GM18909 (cell line): Measurements from ENCODE around the gene HLTF.
A peak's percentile ranks its signal among the peaks of the same experiment; 100 is the strongest.
"Not testable (repeated sequence)": the region's sequence is repeated elsewhere in the genome, so short reads cannot be mapped to it uniquely, and the experiment has no call there.

Source experiments
- ATAC-seq: cut with Tn5 transposase; IDR thresholded peaks from one replicate; pipeline ENCODE4 v1.9.1; 2021; ENCODE audit warnings: mild to moderate bottlenecking; ENCODE audit not compliant: unreplicated experiment, poor library complexity

The HLTF gene, protein sequence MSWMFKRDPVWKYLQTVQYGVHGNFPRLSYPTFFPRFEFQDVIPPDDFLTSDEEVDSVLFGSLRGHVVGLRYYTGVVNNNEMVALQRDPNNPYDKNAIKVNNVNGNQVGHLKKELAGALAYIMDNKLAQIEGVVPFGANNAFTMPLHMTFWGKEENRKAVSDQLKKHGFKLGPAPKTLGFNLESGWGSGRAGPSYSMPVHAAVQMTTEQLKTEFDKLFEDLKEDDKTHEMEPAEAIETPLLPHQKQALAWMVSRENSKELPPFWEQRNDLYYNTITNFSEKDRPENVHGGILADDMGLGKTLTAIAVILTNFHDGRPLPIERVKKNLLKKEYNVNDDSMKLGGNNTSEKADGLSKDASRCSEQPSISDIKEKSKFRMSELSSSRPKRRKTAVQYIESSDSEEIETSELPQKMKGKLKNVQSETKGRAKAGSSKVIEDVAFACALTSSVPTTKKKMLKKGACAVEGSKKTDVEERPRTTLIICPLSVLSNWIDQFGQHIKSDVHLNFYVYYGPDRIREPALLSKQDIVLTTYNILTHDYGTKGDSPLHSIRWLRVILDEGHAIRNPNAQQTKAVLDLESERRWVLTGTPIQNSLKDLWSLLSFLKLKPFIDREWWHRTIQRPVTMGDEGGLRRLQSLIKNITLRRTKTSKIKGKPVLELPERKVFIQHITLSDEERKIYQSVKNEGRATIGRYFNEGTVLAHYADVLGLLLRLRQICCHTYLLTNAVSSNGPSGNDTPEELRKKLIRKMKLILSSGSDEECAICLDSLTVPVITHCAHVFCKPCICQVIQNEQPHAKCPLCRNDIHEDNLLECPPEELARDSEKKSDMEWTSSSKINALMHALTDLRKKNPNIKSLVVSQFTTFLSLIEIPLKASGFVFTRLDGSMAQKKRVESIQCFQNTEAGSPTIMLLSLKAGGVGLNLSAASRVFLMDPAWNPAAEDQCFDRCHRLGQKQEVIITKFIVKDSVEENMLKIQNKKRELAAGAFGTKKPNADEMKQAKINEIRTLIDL

DNA sequence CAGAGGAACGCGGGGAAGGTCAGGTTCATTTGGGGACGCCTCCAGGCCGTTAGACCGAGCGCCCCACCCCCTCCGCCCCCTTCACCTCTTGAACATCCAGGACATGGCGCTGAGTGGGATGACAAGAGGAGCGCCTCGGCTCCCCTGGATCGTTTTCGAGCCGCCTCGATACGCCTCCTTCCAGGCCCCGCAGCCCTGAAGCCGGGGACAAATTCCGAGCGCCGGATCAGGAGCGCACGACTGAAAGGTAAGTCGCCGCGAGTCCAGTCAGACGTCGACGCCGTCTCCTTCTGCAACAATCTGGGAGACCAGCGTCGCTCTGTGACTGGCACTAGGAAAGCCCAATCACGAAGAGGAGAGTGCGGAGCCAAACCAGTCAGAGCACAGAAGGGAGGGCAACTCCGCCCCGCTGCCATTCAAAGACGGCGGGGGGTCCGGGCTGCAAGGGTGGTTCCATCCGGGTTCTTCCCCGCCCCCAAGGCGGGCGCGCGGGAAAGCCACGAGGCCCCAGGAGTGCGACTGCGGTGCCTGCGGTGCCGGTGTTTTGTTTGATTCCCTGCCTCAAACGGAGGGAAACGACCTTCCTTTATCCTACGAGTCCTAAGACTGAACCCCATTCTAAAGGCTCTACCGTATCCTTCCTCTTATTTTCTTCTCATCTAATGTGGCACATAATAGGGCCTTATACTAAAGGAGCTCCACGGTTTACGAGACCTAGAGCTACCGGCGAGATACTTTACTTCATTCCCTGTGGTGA, at the start of gene HLTF:
Gene HLTF, minus strand, starts transcription at position 302 of the 757 bp plus-strand sequence. Its CDS starts 197 bp downstream, at position 105.
- peak; percentile 99 for ATAC-seq

DNA sequence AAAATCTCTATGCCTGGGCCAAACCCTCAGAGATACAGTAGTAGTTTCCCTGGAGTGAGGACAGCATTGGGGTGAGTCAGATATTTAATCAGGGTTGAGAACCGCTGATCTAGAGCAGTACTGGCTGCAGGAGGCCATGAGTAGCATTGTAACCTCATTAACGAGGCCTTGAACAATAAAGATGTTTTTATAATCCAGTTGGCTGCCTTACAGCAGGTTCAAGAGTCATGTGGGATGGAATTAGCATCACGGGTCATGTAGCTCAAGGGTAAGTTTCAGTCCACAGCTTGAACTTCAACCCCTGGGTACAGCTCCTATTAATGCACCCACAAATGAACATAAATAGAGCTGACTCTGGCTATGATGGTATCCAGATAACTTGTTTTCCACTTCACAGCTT, 48.2 kb upstream of the HLTF start:
- no peak for ATAC-seq

DNA sequence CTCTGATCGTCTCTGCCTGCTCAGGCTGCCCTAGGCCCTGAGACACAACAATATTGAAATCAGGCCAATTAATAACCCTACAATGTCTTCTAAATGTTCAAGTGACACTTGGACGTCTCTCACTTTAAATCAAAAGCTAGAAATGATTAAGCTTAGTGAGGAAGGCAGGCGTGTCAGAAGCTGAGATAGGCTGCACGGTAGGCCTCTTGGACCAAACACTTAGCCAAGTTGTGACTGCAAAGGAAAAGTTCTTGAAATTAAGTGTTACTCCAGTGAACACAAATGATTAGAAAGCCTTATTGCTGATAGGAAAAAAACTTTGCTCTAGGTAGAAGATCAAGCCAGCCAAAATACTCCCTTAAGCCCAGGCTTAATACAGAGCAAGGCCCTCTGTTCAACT, 45.3 kb upstream of the HLTF start:
- no peak for ATAC-seq

DNA sequence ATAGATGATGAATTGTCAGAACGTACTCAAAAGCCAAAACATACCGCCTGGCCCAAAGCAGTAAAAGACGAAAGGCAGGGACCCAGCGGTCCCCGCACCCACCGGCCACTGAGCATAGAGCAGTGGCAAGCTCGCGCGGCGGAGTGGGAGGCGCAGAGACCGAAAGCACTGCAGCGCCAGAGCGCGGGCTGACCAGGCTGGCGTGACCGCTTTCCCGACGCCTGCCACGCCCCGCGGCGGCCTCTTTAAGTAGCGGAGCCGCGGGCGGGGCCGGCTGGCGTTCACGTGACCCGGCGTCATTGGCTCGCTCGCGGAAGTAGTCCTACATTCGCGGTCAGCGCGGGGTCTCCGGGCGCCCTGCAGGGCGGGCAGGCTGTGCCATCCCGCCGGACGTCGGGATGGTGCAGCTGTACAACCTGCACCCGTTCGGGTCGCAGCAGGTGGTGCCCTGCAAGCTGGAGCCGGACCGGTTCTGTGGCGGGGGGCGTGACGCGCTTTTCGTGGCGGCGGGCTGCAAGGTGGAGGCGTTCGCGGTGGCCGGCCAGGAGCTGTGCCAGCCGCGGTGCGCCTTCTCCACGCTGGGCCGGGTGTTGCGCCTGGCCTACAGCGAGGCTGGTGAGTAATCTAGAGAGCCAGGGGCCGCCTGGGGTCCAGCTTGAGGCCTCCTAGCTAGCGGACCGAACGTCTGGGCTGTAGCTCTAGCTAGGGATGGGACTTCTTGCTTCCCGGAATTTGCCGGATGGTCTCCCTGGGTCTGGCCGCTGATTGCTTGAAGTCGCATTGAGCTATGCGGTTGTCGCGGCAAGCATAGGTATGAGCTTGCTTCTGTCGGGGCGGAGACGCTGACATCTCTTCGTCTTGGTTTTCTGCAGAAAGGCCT, 43.2 kb upstream of the HLTF start, which contains the start of gene HPS3:
Gene HPS3, plus strand, starts transcription at position 313 of the 880 bp plus-strand sequence. Its CDS starts 86 bp downstream, at position 399.
- peak; percentile 95 for ATAC-seq

DNA sequence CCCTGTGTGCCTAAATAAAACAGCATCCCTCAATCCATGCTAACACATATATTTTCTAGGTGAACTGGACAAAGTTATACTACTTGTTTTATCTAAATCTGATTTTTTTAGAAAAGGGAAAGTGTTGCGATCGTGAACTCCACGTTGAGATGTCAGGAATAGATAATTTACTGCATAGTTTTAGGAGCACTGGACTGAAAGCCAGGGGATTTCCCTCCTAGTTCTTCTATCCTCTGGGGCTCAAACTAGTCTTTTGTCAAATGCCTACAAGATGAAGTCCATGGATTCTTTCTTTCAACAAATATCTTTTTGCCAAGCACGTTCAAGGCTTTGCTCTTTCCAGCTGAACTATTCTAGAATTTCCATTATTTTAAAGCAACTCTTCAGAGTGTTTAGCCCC, 42.5 kb upstream of the HLTF start:
- peak; percentile 4 for ATAC-seq

DNA sequence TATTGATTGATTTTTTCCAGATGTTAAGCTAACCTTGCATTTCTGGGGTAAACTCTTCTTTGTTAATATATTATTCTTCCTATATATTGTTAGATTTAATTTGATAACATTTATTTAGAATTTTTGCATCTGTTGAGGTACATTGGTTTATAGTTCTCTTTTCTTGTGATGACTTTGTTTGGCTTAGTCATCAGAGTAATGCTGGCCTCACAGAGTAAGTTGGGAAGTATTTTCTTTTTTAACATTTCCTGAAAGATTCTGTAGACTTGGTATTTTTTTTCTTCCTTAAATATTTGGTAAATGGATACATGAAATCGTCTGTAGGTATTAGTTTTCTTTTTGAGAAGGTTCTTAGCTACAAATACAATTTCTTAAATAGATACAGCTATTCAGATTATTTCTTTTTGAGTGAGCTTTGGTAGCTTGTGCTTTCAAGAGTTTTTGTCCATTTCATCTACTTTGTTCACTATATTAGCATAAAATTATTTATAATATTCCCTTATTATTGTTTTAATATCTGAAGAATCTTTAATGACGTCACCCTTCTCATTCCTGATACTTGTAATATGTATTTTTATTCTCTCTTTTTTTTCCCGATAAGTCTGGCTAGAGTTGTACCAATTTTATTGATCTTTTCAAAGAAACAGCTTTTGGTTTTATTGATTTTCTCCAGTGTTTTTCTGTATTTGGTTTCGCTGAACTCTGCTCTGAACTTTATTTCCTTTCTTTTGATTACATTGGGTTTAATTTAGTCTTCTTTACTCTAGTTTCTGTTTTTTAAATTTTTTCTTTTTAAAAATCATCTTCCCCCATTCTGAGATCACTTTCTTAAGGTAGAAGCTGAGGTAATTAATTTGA, 36.6 kb upstream of the HLTF start:
- ATAC-seq, result no peak

DNA sequence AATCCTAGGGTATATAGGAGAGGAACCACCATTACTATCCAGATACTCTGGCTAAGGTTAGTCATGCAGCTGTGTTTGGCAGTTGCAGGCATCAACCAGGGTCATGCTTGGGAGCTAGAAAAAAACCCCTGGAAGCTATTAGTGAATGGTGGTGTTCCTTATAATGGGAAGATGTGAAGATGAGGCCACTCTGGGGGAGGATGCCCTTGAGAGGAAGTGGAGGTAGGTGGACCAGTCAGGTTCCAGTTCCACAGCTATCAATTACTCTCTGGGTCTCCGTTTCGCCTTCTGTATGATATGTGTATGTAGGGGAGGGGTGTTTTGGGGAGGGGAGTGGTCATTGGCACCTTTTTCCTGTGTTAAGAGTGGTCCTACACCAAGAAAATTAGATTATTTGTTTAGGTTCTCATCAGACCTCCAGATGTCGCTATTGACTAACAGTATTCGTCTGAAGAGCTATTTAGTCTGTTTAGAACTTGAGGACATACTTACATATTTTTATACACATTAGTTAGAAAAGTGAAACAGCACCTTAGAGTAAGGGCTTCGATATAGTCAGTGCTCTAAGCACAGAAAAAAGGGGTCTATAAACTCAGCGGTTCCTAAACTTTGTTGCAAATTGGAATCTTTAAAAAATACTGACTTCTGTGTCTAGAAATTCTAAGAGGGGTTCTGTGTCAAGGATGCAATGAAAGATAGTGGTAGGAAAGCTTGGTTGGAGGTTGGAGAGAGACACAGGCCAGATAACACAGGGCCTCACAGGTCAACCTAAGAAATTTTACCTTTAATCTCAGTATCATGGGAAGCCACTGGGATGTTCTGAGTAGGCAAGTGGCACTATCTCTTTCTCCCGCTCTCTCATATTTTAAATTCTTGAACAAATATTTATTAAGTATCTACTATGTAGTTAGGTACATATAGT, 34.0 kb upstream of the HLTF start:
- peak; percentile 71 for ATAC-seq

DNA sequence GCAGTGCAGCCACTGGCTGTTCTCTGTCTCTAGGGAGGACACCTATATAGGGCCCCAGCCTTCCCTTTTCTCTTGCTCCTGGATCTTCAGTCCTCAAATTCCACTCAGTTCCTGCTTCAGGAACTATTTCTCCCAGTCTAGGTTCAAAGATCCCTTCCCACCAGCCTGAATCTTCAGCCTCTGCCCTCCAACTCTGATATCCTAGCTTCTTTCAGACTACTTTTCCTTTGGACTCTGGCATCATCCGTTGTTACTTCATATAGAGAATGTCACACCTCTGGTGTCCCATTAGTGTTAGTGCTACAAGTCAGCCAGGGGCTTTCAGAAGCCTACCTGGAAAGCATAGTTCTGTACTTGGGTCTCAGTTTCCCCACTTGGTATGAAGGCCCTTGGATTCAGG, 33.1 kb upstream of the HLTF start:
- ATAC-seq, result no peak

DNA sequence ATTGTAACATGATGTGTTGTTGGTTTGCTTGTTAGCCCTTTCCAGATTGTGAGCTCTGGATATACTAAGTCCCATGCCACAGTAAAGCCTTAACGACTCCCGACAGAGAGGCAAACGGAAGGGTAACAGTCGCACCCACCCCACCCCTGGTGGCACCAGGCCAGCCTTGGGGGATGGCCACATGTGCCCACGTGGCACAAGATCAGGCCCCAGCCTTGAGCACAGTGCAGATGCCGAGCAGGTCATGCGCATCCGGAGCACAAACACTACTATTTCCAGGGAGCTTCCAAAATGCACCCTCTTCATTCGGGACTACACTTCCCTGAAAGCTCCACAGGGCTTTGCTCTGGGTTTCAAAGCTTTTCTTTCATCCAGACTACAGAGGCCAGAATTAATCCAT, 32.4 kb upstream of the HLTF start:
- ATAC-seq, result no peak

DNA sequence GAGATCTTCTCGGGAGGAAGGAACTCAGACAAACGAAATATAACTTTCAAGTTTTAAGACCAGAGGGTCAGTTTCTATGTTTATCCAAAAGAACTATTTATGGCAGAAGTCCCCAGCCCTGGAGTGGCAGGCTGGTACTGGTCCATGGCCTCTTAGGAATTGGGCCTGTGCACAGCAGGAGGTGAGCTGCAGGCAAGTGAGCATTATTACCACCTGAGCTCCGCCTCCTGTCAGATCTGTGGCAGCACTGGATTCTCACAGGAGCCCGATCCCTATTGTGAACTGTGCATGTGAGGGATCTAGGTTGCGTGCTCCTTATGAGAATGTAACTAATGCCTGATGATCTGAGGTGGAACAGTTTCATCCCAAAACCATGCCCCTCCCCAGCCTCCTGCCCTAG, 28.8 kb upstream of the HLTF start:
- no peak for ATAC-seq

DNA sequence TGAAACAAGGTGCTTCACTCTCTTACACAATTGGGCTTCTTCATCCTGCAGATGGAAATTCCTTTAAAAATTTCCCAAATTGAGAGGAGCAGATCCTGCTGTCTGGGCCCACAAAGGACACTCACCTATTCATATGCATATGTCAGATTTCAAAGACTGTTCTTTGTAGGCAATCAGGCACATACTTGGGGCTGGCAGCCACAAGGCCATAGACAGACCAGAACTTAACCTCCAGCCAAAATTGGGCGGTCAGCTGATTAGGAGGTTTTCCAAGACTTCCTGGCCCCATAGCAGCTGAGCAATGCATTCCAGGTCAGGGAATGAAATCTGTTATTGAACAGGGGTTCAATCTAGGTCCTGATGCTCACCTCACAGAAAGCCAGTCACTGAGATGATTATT, 28.1 kb upstream of the HLTF start:
- ATAC-seq, result no peak

DNA sequence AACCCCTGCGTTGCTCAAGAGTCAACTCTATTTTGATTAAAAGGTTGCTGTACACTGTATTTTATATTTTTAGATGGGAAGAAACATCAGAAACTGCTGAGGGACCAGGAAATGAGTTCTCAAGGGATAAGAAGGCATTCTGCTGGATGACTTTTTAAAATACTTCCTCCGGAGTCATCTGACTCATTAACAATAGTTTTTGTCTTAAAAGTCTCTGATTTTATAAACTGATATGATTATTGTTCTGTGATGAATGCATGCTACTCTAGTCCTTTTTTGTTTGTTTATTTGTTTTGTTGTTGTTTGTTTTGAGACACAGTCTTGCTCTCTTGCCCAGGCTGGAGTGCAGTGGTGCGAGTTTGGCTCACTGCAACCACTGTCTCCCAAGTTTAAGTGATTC, 18.2 kb upstream of the HLTF start:
- no peak for ATAC-seq

DNA sequence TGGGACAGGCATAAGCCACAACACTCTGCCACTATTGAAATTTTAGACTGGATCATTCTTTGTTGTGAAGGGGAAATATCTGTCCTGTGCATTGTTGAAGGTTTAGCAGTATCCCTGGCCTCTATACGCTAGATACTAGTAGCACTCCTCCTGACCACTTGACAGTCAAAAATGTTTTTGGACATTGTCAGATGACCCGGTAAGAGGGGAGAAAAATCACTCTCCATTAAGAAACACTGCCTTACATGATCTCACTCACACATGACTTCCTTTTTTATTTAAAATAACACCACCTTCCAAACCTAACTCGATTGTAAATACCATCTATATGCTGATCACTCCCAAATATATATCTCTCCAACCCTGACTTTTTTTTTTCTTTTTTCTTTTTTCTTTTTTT, 15.3 kb upstream of the HLTF start:
- ATAC-seq, result no peak

DNA sequence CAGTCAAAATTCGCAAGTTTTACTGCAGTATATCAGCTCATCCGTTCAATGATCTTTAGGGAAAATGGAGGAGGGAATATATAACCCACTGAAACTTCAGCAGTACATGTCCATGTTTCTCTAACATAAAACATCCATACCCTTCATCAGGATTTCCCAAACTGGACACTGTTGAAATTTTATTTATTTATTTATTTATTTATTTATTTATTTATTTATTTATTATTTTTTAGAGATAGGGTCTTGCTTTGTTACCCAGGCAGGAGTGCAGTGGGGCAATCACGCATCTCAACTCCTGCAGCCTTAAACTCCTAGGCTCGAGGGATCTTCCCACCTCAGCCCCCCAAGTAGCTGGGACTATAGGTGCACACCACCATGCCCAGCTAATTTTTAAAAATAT, 14.8 kb upstream of the HLTF start:
- no peak for ATAC-seq

DNA sequence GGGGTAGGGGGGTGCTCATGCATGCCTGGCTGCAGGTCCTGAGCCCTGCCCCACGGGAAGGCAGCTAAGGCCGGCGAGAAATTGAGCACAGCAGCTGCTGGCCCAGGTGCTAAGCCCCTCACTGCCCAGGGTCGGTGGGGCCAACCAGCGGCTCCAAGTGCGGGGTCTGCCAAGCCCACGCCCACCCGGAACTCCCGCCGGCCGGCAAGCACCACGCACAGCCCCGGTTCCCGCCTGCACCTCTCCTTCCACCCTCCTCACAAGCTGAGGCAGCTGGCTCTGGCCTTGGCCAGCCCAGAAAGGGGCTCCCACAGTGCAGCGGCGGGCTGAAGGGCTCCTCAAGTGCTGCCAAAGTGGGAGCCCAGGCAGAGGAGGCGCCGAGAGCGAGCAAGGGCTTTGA, 11.7 kb upstream of the HLTF start:
- ATAC-seq, result not testable (repeated sequence)

DNA sequence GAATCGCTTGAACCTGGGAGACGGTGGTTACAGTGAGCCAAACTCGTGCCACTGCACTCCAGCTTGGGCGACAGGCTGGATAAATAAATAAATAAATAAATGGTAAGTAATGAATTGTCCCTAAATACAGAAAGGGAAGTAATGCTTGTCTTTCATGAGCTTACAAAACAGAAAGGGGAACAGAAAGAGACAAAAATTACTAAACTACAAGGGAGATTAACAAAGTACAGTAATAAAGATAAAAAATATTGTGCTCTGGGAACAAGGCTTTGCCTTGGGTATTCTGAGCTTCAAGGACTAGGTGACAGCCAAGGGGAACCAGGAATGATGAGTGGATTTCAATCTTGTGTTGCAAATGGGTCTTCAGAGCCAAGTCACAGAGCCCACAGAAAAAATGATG, 9.2 kb upstream of the HLTF start:
- ATAC-seq, result peak; percentile 88

DNA sequence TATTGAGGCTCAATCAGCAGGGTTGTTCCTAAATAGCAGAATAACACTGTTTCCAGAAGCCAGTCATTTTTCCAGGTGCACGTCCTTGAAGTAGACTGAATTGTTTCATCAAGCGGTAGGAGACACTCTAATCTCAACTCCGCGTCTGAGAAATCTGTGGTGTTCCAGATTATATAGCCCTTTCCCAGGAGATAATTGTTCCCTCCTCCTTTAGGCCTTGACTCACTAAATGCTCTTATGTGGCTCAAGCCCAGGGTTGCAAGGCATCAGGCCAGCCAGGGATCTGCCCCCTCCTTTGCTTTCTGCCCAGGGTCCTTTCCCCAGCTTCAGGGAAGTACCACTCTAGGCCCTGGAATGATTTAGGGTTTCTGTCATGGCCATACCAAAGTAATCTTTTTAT, 5.7 kb upstream of the HLTF start:
- ATAC-seq, result no peak
